Chondrocyte (in vitro differentiated cells): Measurements from ENCODE around the gene PRKCA. TPM values are rescaled to one million over a fixed set of nuclear protein-coding genes. Genes with fewer than 3 reads are reported as not detected.

Experiments used
- DNase-seq: peaks from one replicate; pipeline ENCODE4 v3.0.0; 2021; ENCODE audit warnings: mixed read lengths, low spot score
- H3K27ac Mint-ChIP-seq: one replicate; pipeline ENCODE4 v1.8.0; 2021; ENCODE audit warnings: mild to moderate bottlenecking, moderate library complexity, mixed read lengths; ENCODE audit not compliant: unreplicated experiment
- H3K27me3 Mint-ChIP-seq: 2 replicates; pipeline ENCODE4 v1.8.0; 2021; ENCODE audit warnings: low read depth, mixed read lengths
- H3K36me3 Mint-ChIP-seq: 2 replicates; pipeline ENCODE4 v1.8.0; 2021; ENCODE audit warnings: low read depth, mixed read lengths
- H3K4me1 Mint-ChIP-seq: 2 replicates; pipeline ENCODE4 v1.8.0; 2021; ENCODE audit warnings: low read depth, mild to moderate bottlenecking, mixed read lengths
- H3K4me3 Mint-ChIP-seq: one replicate; pipeline ENCODE4 v1.8.0; 2021; ENCODE audit warnings: mild to moderate bottlenecking, moderate library complexity, mixed read lengths; ENCODE audit not compliant: unreplicated experiment
- H3K9me3 Mint-ChIP-seq: 2 replicates; pipeline ENCODE4 v1.8.0; 2021; ENCODE audit warnings: low read depth, mixed read lengths
- CTCF ChIP-seq: fragments of 200-600 bp; sonication (generic); IDR thresholded peaks from 2 replicates; pipeline ENCODE4 v1.5.0; 2021; ENCODE audit warnings: antibody characterized with exemption, mild to moderate bottlenecking, moderate library complexity
- microRNA-seq: library from miRNA; unstranded; fragments of <30 nt; microRNA quantifications from one replicate; pipeline ENCODE4 v1.2.0, GENCODE V29; 2020; ENCODE audit warnings: borderline number of aligned reads
- total RNA-seq: library from RNA; stranded (reverse); gene quantifications from 3 replicates; pipeline ENCODE4 v1.2.1, GENCODE V29; 2021

Gene PRKCA
- total RNA-seq, 1 donor from 2014 or later = 51.5 TPM

GRCh38 chr17:66855204-66855603 lies 552.8 kb downstream of the PRKCA start:
- no peak overlapping the region for H3K4me3 Mint-ChIP-seq
- peaks cover 34% of the 10 kb centered on the region for H3K27me3 Mint-ChIP-seq

GRCh38 chr17:66858226-66859083 lies 556.0 kb downstream of the PRKCA start:
- Mint-ChIP-seq H3K9me3 (peaks cover 18% of the 10 kb centered on the region), H3K4me3 (no peak overlapping the region), H3K27ac (no peak overlapping the region), H3K4me1 (no peaks in the 10 kb centered on the region), H3K27me3 (peaks cover 29% of the 10 kb centered on the region), H3K36me3 (peaks cover 3% of the 10 kb centered on the region)
- TF ChIP-seq CTCF = no peak
- no peak for DNase-seq

More at GRCh38 chr17:66855204-66855603, 552.8 kb downstream of the PRKCA start:
- peak; percentile 29 for TF ChIP-seq CTCF
- H3K9me3 Mint-ChIP-seq = peaks cover 18% of the 10 kb centered on the region
- DNase-seq = no peak
- peaks cover 3% of the 10 kb centered on the region for H3K36me3 Mint-ChIP-seq
- H3K27ac Mint-ChIP-seq = no peak overlapping the region
- H3K4me1 Mint-ChIP-seq = peaks cover 3% of the 10 kb centered on the region

- peaks cover 32% of the 10 kb centered on the region for H3K27me3 Mint-ChIP-seq
- H3K4me3 Mint-ChIP-seq = no peak overlapping the region
- TF ChIP-seq CTCF = no peak
- H3K36me3 Mint-ChIP-seq = peaks cover 3% of the 10 kb centered on the region
- H3K9me3 Mint-ChIP-seq = peaks cover 27% of the 10 kb centered on the region
- no peak for DNase-seq
- no peaks in the 10 kb centered on the region for H3K4me1 Mint-ChIP-seq
- no peak overlapping the region for H3K27ac Mint-ChIP-seq
These were observed 556.9 kb downstream of the PRKCA start for GRCh38 chr17:66859353-66859752.

GRCh38 chr17:66860204-66860603 lies 557.8 kb downstream of the PRKCA start:
- TF ChIP-seq CTCF = no peak
- Mint-ChIP-seq H3K9me3 (peaks cover 21% of the 10 kb centered on the region), H3K36me3 (no peaks in the 10 kb centered on the region), H3K27ac (no peak overlapping the region), H3K4me3 (no peak overlapping the region), H3K4me1 (no peaks in the 10 kb centered on the region), H3K27me3 (peaks cover 36% of the 10 kb centered on the region)
- no peak for DNase-seq

Small RNA genes within 50 kb of the gene (microRNA-seq; reads per million reads assigned to microRNA genes)
- gene MIR634 = not detected

Other genes with a start within 250 kb of the PRKCA start
- 13.5 to 21.8 TPM (median 16.6 TPM) in 3 replicates for gene CEP112, start 110.5 kb upstream of the PRKCA start, total RNA-seq
- not detected in 3 replicates for gene APOH, start 73.2 kb upstream of the PRKCA start, total RNA-seq